ENCODE measurements around the gene CHD9.

DNA sequence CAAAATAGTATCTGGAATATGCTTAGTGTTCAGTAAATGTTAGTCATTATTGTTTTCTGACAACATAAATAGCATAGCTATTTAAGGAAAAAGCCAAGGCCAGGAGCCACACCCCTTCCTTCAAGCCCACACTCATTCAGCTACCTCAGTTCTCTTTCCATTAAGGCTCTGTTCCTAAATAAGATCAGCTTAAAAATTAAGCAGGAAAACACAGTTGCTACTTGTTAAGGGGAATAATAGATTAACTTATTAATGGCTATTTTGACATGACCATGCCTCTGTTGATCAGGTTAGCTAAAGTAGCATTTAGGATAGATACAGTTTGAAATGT lies 158.1 kb downstream of the CHD9 start:
- TF ChIP-seq ZNF132 (tag by site-specific recombination; IDR thresholded peaks at IDR 0.05; ENCODE audit: borderline replicate concordance) = no peak
- TF ChIP-seq, protein P1, sequence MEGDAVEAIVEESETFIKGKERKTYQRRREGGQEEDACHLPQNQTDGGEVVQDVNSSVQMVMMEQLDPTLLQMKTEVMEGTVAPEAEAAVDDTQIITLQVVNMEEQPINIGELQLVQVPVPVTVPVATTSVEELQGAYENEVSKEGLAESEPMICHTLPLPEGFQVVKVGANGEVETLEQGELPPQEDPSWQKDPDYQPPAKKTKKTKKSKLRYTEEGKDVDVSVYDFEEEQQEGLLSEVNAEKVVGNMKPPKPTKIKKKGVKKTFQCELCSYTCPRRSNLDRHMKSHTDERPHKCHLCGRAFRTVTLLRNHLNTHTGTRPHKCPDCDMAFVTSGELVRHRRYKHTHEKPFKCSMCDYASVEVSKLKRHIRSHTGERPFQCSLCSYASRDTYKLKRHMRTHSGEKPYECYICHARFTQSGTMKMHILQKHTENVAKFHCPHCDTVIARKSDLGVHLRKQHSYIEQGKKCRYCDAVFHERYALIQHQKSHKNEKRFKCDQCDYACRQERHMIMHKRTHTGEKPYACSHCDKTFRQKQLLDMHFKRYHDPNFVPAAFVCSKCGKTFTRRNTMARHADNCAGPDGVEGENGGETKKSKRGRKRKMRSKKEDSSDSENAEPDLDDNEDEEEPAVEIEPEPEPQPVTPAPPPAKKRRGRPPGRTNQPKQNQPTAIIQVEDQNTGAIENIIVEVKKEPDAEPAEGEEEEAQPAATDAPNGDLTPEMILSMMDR (tag by site-specific recombination; IDR thresholded peaks at IDR 0.05) = no peak
- TF ChIP-seq HOXA7 (CRISPR knock-in tag; IDR thresholded peaks at IDR 0.05; ENCODE audit: borderline replicate concordance) = no peak
- no peak for TF ChIP-seq BCL11A (tag by site-specific recombination; IDR thresholded peaks at IDR 0.05; ENCODE audit: low read depth)
- TF ChIP-seq SALL2 (tag by site-specific recombination; IDR thresholded peaks at IDR 0.05; ENCODE audit: borderline replicate concordance) = no peak

Data from HEK293 (cell line).